Thoracic aorta (tissue), 2 donors: Measurements from ENCODE around the gene GARNL3. TPM values are rescaled to one million over a fixed set of nuclear protein-coding genes. Genes with fewer than 3 reads are reported as not detected.

Experiments
- ATAC-seq: fragments of 150-250 bp; one replicate; pipeline ENCODE4 v1.8.0; 2017; ENCODE audit warnings: low read depth; ENCODE audit not compliant: insufficient number of reproducible peaks, low FRiP score
- DNase-seq: peaks from one replicate; pipeline ENCODE4 v3.0.0-alpha.2; 2020; ENCODE audit warnings: low spot score
- H3K27ac ChIP-seq, 2 donors: fragments of 200-600 bp; sonication (generic); 1 replicate in 1 of 2; 2 replicates in 1 of 2; pipeline ENCODE4 v1.5.1; 2016; ENCODE audit warnings: mild to moderate bottlenecking in 2 of 2, moderate library complexity in 2 of 2
- H3K27me3 ChIP-seq: fragments of 200-600 bp; sonication (generic); replicated peaks from 2 replicates; pipeline ENCODE4 v1.6.0; 2016; ENCODE audit warnings: mild to moderate bottlenecking; ENCODE audit not compliant: insufficient read depth
- H3K36me3 ChIP-seq: fragments of 200-600 bp; sonication (generic); one replicate; pipeline ENCODE4 v1.5.1; 2016
- H3K4me1 ChIP-seq, 2 donors: fragments of 200-600 bp; sonication (generic); 1 replicate in 1 of 2; 2 replicates in 1 of 2; pipeline versions ENCODE4 v1.5.1 to v1.6.0; 2016; ENCODE audit warnings: low read depth in 2 of 2, mild to moderate bottlenecking in 1 of 2; ENCODE audit not compliant: control insufficient read depth in 1 of 2
- H3K4me3 ChIP-seq: fragments of 200-600 bp; sonication (generic); 2 replicates; pipeline ENCODE4 v1.5.1; 2016; ENCODE audit warnings: mild to moderate bottlenecking
- H3K9me3 ChIP-seq: fragments of 200-600 bp; sonication (generic); 2 replicates; pipeline ENCODE4 v1.5.1; 2016
- CTCF ChIP-seq: fragments of 200-600 bp; sonication (generic); IDR thresholded peaks from one replicate; pipeline ENCODE4 v1.5.1; 2019; ENCODE audit warnings: antibody characterized with exemption
- total RNA-seq, 2 donors: library from RNA; depleted of rRNA; stranded (reverse); fragments of >200 nt; gene quantifications; one replicate each; pipeline versions ENCODE4 v1.1.0 to v1.2.3, GENCODE V29; 2016

GARNL3 gene
- total RNA-seq, 2 donors from 2014 or later: 59.3 to 63.4 TPM

- ATAC-seq (no peak), DNase-seq (no peak)
- Histone ChIP-seq H3K27ac (peak overlapping the region in 1 of 2 donors; percentile 33), H3K9me3 (no peaks in the 10 kb centered on the region), H3K4me3 (peak overlapping the region; percentile 96), H3K27me3 (no peaks in the 10 kb centered on the region), H3K36me3 (peaks cover 11% of the 10 kb centered on the region), H3K4me1 (peaks cover 6 to 24% of the 10 kb centered on the region in 2 donors)
- no peak for TF ChIP-seq CTCF
Measured at GRCh38 chr9:127396253-127396807, 131.8 kb downstream of the GARNL3 start.

DNA sequence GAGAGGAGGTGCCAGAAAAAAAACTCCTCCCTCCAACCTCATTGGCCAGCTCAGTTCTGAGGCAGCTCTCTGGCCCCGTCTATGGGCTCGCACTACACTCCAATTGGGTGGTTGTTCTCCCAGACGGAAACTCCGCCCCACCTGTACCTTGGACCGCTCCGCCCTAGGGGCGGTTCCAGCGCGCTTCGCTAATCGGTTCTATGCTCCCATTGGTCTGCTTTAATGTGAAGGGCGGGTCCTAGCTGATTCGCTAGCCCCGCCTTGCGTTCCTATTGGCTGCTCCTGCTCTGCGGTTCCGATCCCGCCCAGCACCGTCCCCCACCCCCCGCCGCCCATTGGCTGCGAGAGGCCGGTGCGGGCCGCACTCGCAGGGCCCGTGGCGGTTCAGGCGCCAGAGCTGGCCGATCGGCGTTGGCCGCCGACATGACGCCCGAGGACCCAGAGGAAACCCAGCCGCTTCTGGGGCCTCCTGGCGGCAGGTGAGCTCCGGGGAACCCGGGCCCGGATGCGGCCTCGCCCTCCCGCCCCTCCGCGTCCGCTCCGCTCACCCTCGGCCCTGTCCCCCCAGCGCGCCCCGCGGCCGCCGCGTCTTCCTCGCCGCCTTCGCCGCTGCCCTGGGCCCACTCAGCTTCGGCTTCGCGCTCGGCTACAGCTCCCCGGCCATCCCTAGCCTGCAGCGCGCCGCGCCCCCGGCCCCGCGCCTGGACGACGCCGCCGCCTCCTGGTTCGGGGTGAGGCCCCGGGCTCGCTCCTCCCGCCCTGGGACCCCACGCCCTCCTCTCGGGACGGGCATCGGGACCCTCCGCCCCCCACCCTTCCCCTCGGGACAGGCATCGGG, 132.5 kb downstream of the GARNL3 start, which contains the start of gene SLC2A8:
Gene SLC2A8 (plus strand): TSS at position 362 of the 838 bp plus-strand sequence. CDS start 62 bp downstream, at position 424.
- DNase-seq: peak; percentile 96
- peak within 1 kb of the TSS; percentile 88 to 89 for H3K27ac ChIP-seq
- peaks cover 6 to 24% of the 10 kb centered on the region in 2 donors for H3K4me1 ChIP-seq
- H3K9me3 ChIP-seq: no peaks in the 10 kb centered on the region
- ATAC-seq: peak; percentile 99
- no peaks in the 10 kb centered on the region for H3K27me3 ChIP-seq
- peak within 1 kb of the TSS; percentile 96 for H3K4me3 ChIP-seq
- peaks cover 10% of the 10 kb centered on the region for H3K36me3 ChIP-seq
- peak; percentile 30 for TF ChIP-seq CTCF

- H3K4me3 ChIP-seq: peak overlapping the region; percentile 96
- peaks cover 5% of the 10 kb centered on the region for H3K36me3 ChIP-seq
- no peaks in the 10 kb centered on the region for H3K9me3 ChIP-seq
- DNase-seq: no peak
- H3K4me1 ChIP-seq: peaks cover 6 to 24% of the 10 kb centered on the region in 2 donors
- peak overlapping the region; percentile 88 to 89 for H3K27ac ChIP-seq
- peak; percentile 51 for TF ChIP-seq CTCF
- no peak for ATAC-seq
- no peaks in the 10 kb centered on the region for H3K27me3 ChIP-seq
Measured at GRCh38 chr9:127397646-127398274, 133.2 kb downstream of the GARNL3 start.

DNA sequence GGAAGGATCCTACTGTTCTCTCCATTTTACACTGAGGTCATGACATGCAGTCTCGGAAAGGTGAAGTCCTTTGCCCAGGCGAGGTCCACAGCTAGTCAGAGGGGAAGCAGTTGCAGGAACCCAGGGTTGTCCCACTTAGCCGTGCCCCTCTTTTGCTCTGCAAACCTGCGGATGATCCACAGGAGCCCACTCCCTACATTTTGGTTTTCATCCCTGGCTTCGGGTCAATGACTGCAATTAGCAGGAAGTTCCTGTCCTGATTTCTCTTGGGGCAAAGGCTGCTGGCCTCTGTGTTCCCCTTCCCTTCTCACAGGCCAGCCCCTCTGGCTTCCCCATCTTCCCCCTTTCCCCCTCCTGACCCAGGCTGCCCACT, 133.7 kb downstream of the GARNL3 start:
- H3K27ac ChIP-seq: peak overlapping the region in 1 of 2 donors; percentile 89
- H3K36me3 ChIP-seq: peaks cover 5% of the 10 kb centered on the region
- DNase-seq (no peak), ATAC-seq (no peak)
- no peak for TF ChIP-seq CTCF
- no peaks in the 10 kb centered on the region for H3K9me3 ChIP-seq
- H3K4me1 ChIP-seq: peaks cover 6 to 24% of the 10 kb centered on the region in 2 donors
- no peaks in the 10 kb centered on the region for H3K27me3 ChIP-seq
- peak overlapping the region; percentile 96 for H3K4me3 ChIP-seq
